Astrocyte (in vitro differentiated cells and primary cell): Measurements from ENCODE around the gene TKT.

Source experiments
- EZH2 ChIP-seq: IDR thresholded peaks from 2 replicates; pipeline ENCODE4 v1.6.1; 2012; ENCODE audit warnings: mild to moderate bottlenecking, low read length, inconsistent platforms; ENCODE audit not compliant: insufficient read depth
- TF ChIP-seq, protein P1 (sequence below): IDR thresholded peaks from 2 replicates; pipeline ENCODE4 v1.5.1; 2011; ENCODE audit warnings: low read depth, mild to moderate bottlenecking, inconsistent platforms, low read length, moderate library complexity; ENCODE audit not compliant: insufficient read depth

GRCh38 chr3:53225181-53225580 is 30.6 kb downstream of the TKT start:
- TF ChIP-seq, protein P1, sequence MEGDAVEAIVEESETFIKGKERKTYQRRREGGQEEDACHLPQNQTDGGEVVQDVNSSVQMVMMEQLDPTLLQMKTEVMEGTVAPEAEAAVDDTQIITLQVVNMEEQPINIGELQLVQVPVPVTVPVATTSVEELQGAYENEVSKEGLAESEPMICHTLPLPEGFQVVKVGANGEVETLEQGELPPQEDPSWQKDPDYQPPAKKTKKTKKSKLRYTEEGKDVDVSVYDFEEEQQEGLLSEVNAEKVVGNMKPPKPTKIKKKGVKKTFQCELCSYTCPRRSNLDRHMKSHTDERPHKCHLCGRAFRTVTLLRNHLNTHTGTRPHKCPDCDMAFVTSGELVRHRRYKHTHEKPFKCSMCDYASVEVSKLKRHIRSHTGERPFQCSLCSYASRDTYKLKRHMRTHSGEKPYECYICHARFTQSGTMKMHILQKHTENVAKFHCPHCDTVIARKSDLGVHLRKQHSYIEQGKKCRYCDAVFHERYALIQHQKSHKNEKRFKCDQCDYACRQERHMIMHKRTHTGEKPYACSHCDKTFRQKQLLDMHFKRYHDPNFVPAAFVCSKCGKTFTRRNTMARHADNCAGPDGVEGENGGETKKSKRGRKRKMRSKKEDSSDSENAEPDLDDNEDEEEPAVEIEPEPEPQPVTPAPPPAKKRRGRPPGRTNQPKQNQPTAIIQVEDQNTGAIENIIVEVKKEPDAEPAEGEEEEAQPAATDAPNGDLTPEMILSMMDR, result no peak
- TF ChIP-seq EZH2, result no peak
